ENCODE data around the gene HIVEP3.

DNA sequence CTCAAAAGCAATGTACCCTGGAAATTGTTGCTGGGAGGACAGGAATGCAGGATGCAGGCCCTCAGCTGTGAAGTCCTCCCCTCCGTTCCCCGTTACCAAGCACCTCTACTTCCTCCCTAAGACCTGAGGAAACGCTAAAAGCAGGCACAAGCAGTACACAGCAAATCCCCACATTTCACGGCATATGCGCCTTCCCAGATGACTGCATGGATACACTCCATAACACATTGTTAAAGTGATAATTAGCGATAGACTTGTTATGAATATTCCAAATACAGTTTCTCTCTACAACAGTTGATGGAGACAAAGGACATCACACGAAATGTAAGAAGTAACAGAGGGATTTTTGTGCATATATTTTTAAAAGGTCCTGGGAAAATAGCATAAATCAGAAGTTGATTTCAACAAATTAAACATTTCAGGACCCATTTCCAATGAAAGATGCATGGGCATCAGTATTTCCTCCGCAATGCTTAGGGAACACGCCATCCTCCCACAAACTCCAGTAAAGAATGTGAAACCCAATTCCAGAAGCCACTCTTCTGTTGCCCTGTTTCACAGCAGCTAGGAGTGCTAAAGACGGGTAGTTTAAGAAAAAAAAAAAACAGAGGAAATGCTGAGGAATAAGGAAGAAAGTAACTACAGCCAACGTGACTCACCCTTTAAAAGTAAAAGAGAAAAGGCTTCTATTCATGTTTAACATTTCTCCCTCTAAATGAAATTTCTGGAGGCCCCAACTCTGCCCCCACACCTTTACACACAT is 75.5 kb downstream of the HIVEP3 start:
- TF ChIP-seq POLR2A (IDR thresholded peaks at IDR 0.05), result no peak
- TF ChIP-seq, protein P1, sequence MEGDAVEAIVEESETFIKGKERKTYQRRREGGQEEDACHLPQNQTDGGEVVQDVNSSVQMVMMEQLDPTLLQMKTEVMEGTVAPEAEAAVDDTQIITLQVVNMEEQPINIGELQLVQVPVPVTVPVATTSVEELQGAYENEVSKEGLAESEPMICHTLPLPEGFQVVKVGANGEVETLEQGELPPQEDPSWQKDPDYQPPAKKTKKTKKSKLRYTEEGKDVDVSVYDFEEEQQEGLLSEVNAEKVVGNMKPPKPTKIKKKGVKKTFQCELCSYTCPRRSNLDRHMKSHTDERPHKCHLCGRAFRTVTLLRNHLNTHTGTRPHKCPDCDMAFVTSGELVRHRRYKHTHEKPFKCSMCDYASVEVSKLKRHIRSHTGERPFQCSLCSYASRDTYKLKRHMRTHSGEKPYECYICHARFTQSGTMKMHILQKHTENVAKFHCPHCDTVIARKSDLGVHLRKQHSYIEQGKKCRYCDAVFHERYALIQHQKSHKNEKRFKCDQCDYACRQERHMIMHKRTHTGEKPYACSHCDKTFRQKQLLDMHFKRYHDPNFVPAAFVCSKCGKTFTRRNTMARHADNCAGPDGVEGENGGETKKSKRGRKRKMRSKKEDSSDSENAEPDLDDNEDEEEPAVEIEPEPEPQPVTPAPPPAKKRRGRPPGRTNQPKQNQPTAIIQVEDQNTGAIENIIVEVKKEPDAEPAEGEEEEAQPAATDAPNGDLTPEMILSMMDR (IDR thresholded peaks at IDR 0.05), result no peak

All from esophagus squamous epithelium (tissue), 4 donors.